SK-N-SH (cell line): Measurements from ENCODE around the gene ZCCHC2.

ENCODE experiments used
- CTCF ChIP-seq: fragments of 200-600 bp; sonication (generic); IDR thresholded peaks from 2 replicates; pipeline ENCODE4 v1.6.1; 2017; ENCODE audit warnings: antibody characterized with exemption, mild to moderate bottlenecking, moderate library complexity
- EP300 ChIP-seq, 2 experiments: IDR thresholded peaks; 2 replicates each; pipeline versions ENCODE4 v1.4.0 to v1.6.1; 2012; ENCODE audit warnings: borderline replicate concordance in 1 of 2, low read depth in 1 of 2, low read length in 1 of 2
- EZH2phosphoT487 ChIP-seq: fragments of 200-600 bp; sonication (generic); IDR thresholded peaks from 2 replicates; pipeline ENCODE4 v1.6.1; 2017; ENCODE audit warnings: low read depth, mixed run types, mild to moderate bottlenecking, antibody characterized with exemption, moderate library complexity, borderline replicate concordance
- FOXJ3 ChIP-seq: sonication (generic); formaldehyde crosslinking; IDR thresholded peaks from 2 replicates; pipeline ENCODE4 v1.5.1; 2020; ENCODE audit warnings: mild to moderate bottlenecking, missing genetic modification reagents
- POLR2AphosphoS5 ChIP-seq: IDR thresholded peaks from 2 replicates; pipeline ENCODE4 v1.6.1; 2012; ENCODE audit warnings: low read depth, low read length
- RAD21 ChIP-seq: IDR thresholded peaks from 2 replicates; pipeline ENCODE4 v1.6.1; 2012; ENCODE audit warnings: mild to moderate bottlenecking, low read length
- SIN3A ChIP-seq: IDR thresholded peaks from 2 replicates; pipeline ENCODE4 v1.6.1; 2012; ENCODE audit warnings: low read depth, mild to moderate bottlenecking, low read length, moderate library complexity, borderline replicate concordance
- SMC3 ChIP-seq: IDR thresholded peaks from 2 replicates; pipeline ENCODE4 v1.6.1; 2012; ENCODE audit warnings: low read depth, low read length, improper control_type of control experiment
- TCF12 ChIP-seq: IDR thresholded peaks from 2 replicates; pipeline ENCODE4 v1.4.0; 2012
- USF2 ChIP-seq: fragments of 150-350 bp; IDR thresholded peaks from 2 replicates; pipeline ENCODE4 v1.6.1; 2017; ENCODE audit warnings: antibody characterized with exemption, low read length, low read depth, borderline replicate concordance
- ZBTB33 ChIP-seq: IDR thresholded peaks from 2 replicates; pipeline ENCODE4 v1.4.0; 2012; ENCODE audit warnings: low read depth, borderline replicate concordance
- TF ChIP-seq, protein P1 (sequence below): IDR thresholded peaks from 2 replicates; pipeline ENCODE4 v1.4.0; 2012; ENCODE audit warnings: low read depth
- TF ChIP-seq, protein P2 (sequence below): IDR thresholded peaks from 2 replicates; pipeline ENCODE4; 2012

DNA sequence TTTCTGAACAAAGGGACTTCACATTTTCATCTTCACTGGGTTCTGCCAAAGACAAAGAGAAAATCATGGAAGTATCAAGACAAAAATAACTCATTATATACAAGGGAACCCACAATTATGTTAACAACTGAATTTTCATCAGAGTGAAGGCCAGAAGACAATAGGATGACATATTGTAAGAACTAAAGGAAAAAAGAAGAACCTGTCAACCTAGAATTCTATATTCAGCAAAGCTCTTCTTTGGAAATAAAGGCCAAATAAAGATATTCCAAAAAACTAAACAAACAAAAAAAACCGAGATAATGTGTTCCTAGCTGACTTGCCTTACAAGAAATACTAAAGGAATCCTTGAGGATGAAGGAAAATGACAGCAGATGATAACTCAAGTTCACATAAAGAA, 10.3 kb upstream of the ZCCHC2 start:
- TF ChIP-seq CTCF (no peak), POLR2AphosphoS5 (no peak), RAD21 (no peak), TCF12 (no peak), EP300 (IDR thresholded peaks at IDR 0.05; ENCODE audit: borderline replicate concordance in 1 of 2, low read depth in 1 of 2, low read length in 1 of 2) (no peak), FOXJ3 (CRISPR knock-in tag) (no peak), EZH2phosphoT487 (no peak), USF2 (no peak), SIN3A (no peak), ZBTB33 (no peak), SMC3 (no peak)
- TF ChIP-seq, protein P1, sequence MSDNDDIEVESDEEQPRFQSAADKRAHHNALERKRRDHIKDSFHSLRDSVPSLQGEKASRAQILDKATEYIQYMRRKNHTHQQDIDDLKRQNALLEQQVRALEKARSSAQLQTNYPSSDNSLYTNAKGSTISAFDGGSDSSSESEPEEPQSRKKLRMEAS = no peak
- TF ChIP-seq, protein P2, sequence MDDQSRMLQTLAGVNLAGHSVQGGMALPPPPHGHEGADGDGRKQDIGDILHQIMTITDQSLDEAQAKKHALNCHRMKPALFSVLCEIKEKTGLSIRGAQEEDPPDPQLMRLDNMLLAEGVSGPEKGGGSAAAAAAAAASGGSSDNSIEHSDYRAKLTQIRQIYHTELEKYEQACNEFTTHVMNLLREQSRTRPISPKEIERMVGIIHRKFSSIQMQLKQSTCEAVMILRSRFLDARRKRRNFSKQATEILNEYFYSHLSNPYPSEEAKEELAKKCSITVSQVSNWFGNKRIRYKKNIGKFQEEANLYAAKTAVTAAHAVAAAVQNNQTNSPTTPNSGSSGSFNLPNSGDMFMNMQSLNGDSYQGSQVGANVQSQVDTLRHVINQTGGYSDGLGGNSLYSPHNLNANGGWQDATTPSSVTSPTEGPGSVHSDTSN = no peak
